IPS DF 6.9 (cell line): ENCODE data around the gene DPF1.

Experiments used
- DNase-seq: peaks from one replicate; pipeline ENCODE4 v3.0.0-alpha.2; 2013; ENCODE audit warnings: low read depth, low spot score
- H3K27ac ChIP-seq: one replicate; pipeline ENCODE4 v1.5.1; 2013; ENCODE audit warnings: low read length, control low read depth
- H3K27me3 ChIP-seq: 2 replicates; pipeline ENCODE4 v1.6.1; 2013; ENCODE audit warnings: mild to moderate bottlenecking, low read length; ENCODE audit not compliant: control insufficient read depth, insufficient read depth
- H3K36me3 ChIP-seq: 2 replicates; pipeline ENCODE4 v1.6.1; 2013; ENCODE audit warnings: low read length; ENCODE audit not compliant: control insufficient read depth, insufficient read depth
- H3K4me1 ChIP-seq: 2 replicates; pipeline ENCODE4 v1.6.1; 2013; ENCODE audit warnings: low read length; ENCODE audit not compliant: control insufficient read depth, insufficient read depth
- H3K4me3 ChIP-seq: 2 replicates; pipeline ENCODE4 v1.5.1; 2013; ENCODE audit warnings: mild to moderate bottlenecking, low read length
- H3K9me3 ChIP-seq: 2 replicates; pipeline ENCODE4 v1.6.1; 2013; ENCODE audit warnings: low read length, inconsistent platforms; ENCODE audit not compliant: control insufficient read depth, insufficient read depth
- WGBS: extraction: QIAGEN DNeasy Blood & Tissue Kit; methylation state at CpG from one replicate; pipeline ENCODE4 v1.1.7; 2013; ENCODE audit warnings: mixed read lengths, missing lambda C conversion rate; ENCODE audit not compliant: insufficient read length, insufficient coverage; 5-methylcytosine and 5-hydroxymethylcytosine counted together

The DPF1 gene

GRCh38 chr19:38168637-38169036 lies 55.4 kb downstream of the DPF1 start:
- Histone ChIP-seq H3K9me3 (no peaks in the 10 kb centered on the region), H3K27ac (no peak overlapping the region), H3K4me1 (0 out of 2 replicates have a peak, but pooled peaks cover 2% of the 10 kb centered on the region), H3K27me3 (no peaks in the 10 kb centered on the region), H3K4me3 (no peak overlapping the region), H3K36me3 (peaks cover 11% of the 10 kb centered on the region; the same call in 1 of the 2 replicates)
- WGBS: 100% methylated on average over 1 of the region's 4 CpGs
- DNase-seq: no peak

- H3K27ac ChIP-seq: no peak overlapping the region
- no peaks in the 10 kb centered on the region for H3K9me3 ChIP-seq
- WGBS: no CpG with 5 or more reads among the region's 6 CpGs
- H3K4me1 ChIP-seq: 0 out of 2 replicates have a peak, but pooled peaks cover 2% of the 10 kb centered on the region
- DNase-seq: no peak
- no peak overlapping the region for H3K4me3 ChIP-seq
- peaks cover 20% of the 10 kb centered on the region for H3K36me3 ChIP-seq
- no peaks in the 10 kb centered on the region for H3K27me3 ChIP-seq
These were observed 58.7 kb downstream of the DPF1 start for GRCh38 chr19:38165335-38165734.

DNA sequence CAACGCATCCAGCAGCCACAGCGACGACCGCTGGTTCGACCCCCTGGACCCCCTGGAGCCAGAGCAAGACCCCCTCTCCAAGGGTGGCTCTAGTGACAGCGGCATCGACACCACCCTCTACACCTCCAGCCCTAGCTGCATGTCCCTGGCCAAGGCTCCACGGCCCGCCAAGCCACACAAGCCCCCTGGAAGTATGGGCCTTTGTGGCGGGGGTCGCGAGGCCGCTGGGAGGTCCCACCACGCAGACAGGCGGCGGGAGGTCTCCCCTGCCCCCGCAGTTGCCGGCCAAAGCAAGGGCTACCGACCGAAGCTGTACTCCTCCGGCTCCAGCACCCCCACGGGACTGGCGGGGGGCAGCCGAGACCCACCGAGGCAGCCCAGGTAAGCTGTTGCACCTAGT lies 59.5 kb downstream of the DPF1 start:
- no peak for DNase-seq
- Histone ChIP-seq H3K27me3 (no peaks in the 10 kb centered on the region), H3K27ac (no peak overlapping the region), H3K4me1 (no peaks in the 10 kb centered on the region), H3K9me3 (no peaks in the 10 kb centered on the region), H3K4me3 (no peak overlapping the region), H3K36me3 (peaks cover 20% of the 10 kb centered on the region)
- no CpG with 5 or more reads among the region's 25 CpGs for WGBS

DNA sequence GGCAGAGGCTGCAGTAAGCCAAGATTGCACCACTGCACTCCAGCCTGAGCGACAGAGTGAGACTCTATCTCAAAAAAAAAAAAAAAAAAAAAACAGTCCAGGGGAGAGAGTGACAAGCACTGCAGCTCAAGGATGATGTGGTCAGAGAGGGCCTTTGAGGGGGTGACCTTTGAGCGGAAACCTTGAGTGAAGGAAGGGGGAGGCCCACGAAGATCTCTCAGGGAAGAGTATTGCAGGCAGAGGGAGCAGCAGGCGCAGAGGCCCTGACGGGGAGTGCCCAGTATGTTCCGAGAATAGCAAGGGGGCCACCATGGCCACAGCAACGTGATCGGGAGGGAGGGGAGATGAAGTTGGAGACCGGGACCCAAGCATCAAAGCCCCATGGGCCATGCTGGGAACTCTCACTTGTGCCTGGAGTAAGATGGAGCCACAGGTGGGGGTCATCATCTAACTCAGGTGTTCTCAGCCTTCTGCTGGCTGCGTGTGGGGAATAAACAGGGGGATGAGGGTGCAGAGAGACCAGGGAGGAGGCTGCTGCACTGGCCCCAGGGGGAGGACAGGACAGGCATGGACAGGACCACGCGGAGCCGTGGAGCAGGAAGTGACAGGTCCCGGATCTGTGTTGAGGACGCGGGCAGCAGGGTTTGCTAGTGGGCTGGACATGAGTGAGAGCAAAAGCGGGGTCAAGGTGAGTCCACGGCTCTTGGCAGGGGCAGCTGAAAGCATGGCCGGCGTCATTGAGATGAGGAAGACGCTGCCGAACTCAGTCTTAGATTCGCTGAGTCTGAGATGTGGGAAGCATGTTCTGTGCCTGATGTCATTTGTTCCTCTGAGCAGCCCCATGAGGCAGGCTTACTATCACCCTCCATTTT lies 60.4 kb downstream of the DPF1 start:
- no peaks in the 10 kb centered on the region for H3K9me3 ChIP-seq
- no CpG with 5 or more reads among the region's 23 CpGs for WGBS
- peaks cover 20% of the 10 kb centered on the region for H3K36me3 ChIP-seq
- H3K4me1 ChIP-seq: no peaks in the 10 kb centered on the region
- H3K27me3 ChIP-seq: no peaks in the 10 kb centered on the region
- H3K4me3 ChIP-seq: no peak overlapping the region
- DNase-seq: no peak
- no peak overlapping the region for H3K27ac ChIP-seq

- H3K4me3 ChIP-seq: no peak overlapping the region
- H3K9me3 ChIP-seq: no peaks in the 10 kb centered on the region
- no peaks in the 10 kb centered on the region for H3K4me1 ChIP-seq
- peaks cover 20% of the 10 kb centered on the region for H3K36me3 ChIP-seq
- WGBS: no CpG with 5 or more reads among the region's 7 CpGs
- H3K27me3 ChIP-seq: no peaks in the 10 kb centered on the region
- no peak for DNase-seq
- H3K27ac ChIP-seq: no peak overlapping the region
These were observed 61.4 kb downstream of the DPF1 start for GRCh38 chr19:38162632-38163031.

DNA sequence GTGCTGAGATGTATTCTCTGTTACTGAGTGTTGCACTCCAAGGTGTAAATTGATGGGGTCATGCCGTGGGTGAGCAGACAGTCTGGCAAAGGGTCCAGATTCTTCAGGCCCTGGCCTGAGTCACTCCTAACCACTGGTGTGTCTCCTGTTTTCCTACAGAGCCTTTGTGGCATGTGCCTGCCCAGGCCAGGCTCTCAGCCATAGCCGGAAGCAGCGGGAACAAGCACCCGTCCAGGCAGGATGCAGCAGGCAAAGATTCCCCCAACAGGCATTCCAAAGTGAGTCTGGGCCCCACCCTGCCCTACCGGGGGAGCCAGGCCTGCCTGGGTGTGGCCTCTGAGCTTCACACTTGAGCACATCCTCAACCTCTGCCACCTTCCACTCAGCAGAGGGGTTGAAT lies 61.9 kb downstream of the DPF1 start:
- no peak overlapping the region for H3K27ac ChIP-seq
- no peaks in the 10 kb centered on the region for H3K4me1 ChIP-seq
- H3K27me3 ChIP-seq: no peaks in the 10 kb centered on the region
- no peak for DNase-seq
- H3K9me3 ChIP-seq: no peaks in the 10 kb centered on the region
- no peak overlapping the region for H3K4me3 ChIP-seq
- no CpG with 5 or more reads among the region's 5 CpGs for WGBS
- peaks cover 20% of the 10 kb centered on the region for H3K36me3 ChIP-seq
